ENCODE data around the gene UMAD1. TPM values are rescaled to one million over a fixed set of nuclear protein-coding genes. Genes with fewer than 3 reads are reported as not detected.
"Not testable (repeated sequence)": the region's sequence is repeated elsewhere in the genome, so short reads cannot be mapped to it uniquely, and the experiment has no call there.

Gene UMAD1
- total RNA-seq, 1 donor from 2014 or later: 6.9 TPM

DNA sequence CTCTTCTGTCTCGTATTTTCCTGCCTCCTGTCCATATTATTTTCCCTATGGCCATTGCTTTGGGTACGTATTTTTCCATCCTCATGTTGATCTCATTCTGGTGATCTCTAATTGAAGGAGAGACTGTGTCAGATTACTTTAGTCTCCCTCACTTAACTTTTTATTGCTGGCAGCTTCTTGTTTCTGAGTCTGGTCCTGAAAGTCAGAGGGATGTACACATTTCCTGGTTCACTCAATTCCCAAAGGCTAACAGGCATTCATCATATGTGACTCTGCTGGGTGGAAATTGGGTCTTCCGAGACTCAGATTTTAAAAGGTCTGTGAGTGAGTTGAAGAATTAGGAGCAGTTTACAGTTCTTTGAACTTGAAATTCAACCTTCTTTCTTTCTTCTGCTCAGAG is 10.9 kb downstream of the UMAD1 start:
- Histone ChIP-seq H3K4me1 (peaks cover 15% of the 10 kb centered on the region), H3K27me3 (no peaks in the 10 kb centered on the region), H3K36me3 (no peaks in the 10 kb centered on the region), H3K27ac (no peak overlapping the region), H3K9me3 (no peaks in the 10 kb centered on the region), H3K4me3 (no peak overlapping the region)
- DNase-seq (ENCODE audit: extremely low spot score in 2 of 2): no peak
- no peak for TF ChIP-seq POLR2AphosphoS5 (IDR thresholded peaks at IDR 0.05; ENCODE audit: insufficient read depth in 1 of 2, low read depth in 1 of 2)
- TF ChIP-seq, protein P1, sequence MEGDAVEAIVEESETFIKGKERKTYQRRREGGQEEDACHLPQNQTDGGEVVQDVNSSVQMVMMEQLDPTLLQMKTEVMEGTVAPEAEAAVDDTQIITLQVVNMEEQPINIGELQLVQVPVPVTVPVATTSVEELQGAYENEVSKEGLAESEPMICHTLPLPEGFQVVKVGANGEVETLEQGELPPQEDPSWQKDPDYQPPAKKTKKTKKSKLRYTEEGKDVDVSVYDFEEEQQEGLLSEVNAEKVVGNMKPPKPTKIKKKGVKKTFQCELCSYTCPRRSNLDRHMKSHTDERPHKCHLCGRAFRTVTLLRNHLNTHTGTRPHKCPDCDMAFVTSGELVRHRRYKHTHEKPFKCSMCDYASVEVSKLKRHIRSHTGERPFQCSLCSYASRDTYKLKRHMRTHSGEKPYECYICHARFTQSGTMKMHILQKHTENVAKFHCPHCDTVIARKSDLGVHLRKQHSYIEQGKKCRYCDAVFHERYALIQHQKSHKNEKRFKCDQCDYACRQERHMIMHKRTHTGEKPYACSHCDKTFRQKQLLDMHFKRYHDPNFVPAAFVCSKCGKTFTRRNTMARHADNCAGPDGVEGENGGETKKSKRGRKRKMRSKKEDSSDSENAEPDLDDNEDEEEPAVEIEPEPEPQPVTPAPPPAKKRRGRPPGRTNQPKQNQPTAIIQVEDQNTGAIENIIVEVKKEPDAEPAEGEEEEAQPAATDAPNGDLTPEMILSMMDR (IDR thresholded peaks at IDR 0.05): no peak
- no peak for TF ChIP-seq POLR2A (IDR thresholded peaks at IDR 0.05)
- intact Hi-C loops (cut with DNase I): no loop called here

- Histone ChIP-seq H3K4me3 (no peak overlapping the region), H3K9me3 (no peaks in the 10 kb centered on the region), H3K27ac (no peak overlapping the region), H3K27me3 (no peaks in the 10 kb centered on the region), H3K4me1 (peaks cover 15% of the 10 kb centered on the region), H3K36me3 (no peaks in the 10 kb centered on the region)
- DNase-seq (ENCODE audit: extremely low spot score in 2 of 2): no peak
- TF ChIP-seq POLR2AphosphoS5 (IDR thresholded peaks at IDR 0.05; ENCODE audit: insufficient read depth in 1 of 2, low read depth in 1 of 2) (no peak), POLR2A (IDR thresholded peaks at IDR 0.05) (no peak)
- TF ChIP-seq, protein P1 (IDR thresholded peaks at IDR 0.05): no peak
- intact Hi-C loops (cut with DNase I): no loop called here
These were observed 12.4 kb downstream of the UMAD1 start for GRCh38 chr7:7652798-7653540.

GRCh38 chr7:7653593-7654187 is 13.1 kb downstream of the UMAD1 start:
- no peaks in the 10 kb centered on the region for H3K9me3 ChIP-seq
- no peak overlapping the region for H3K4me3 ChIP-seq
- H3K27me3 ChIP-seq: no peaks in the 10 kb centered on the region
- H3K36me3 ChIP-seq: no peaks in the 10 kb centered on the region
- no peak for DNase-seq (ENCODE audit: extremely low spot score in 2 of 2)
- TF ChIP-seq POLR2AphosphoS5 (IDR thresholded peaks at IDR 0.05; ENCODE audit: insufficient read depth in 1 of 2, low read depth in 1 of 2) (no peak), POLR2A (IDR thresholded peaks at IDR 0.05) (no peak)
- TF ChIP-seq, protein P1 (IDR thresholded peaks at IDR 0.05): no peak
- no peak overlapping the region for H3K27ac ChIP-seq
- peaks cover 15% of the 10 kb centered on the region for H3K4me1 ChIP-seq
- intact Hi-C loops (cut with DNase I): no loop called here

DNA sequence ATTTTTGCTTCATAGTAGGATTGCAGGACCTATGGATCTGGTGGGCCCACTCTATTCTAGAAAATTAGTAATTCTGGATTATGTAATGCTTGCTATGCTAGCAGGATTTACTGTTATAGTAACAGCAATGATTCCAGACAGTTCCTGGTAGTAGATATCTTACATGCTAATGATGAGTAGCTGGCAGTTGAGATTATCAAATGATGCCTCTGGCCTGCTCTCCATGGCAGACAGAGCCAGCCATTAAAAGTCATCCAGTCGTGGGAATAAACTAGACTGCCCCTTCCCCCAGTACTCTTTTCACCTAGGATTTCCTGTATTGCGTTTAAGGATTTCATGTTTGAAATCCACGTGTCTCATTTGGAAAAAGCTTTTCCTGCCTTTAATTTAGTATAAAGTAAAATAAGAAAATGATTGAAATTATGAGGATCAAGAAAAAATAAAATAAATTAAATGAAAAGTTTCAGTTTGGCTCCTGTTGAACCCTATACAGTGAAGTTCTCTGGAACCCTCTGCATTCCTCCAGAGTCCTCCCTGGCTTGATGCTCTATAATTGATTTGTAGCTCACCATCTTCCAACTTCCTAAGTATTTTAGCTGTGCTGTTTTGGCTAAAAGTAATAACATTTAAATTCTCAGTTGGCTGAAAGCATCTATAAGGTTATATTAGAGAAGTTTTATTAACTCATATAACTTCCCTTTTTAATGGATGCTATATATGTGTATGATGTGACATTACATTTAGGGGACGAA is 14.6 kb downstream of the UMAD1 start:
- intact Hi-C loops (cut with DNase I): no loop called here

GRCh38 chr7:7656459-7656858 is 15.9 kb downstream of the UMAD1 start:
- H3K36me3 ChIP-seq; H3K27ac ChIP-seq; H3K9me3 ChIP-seq; DNase-seq (ENCODE audit: extremely low spot score in 2 of 2); H3K27me3 ChIP-seq; intact Hi-C loops (cut with DNase I); H3K4me3 ChIP-seq: not testable (repeated sequence)
- H3K4me1 ChIP-seq: peaks cover 15% of the 10 kb centered on the region

More for the DNA sequence above, 14.6 kb downstream of the UMAD1 start:
- Histone ChIP-seq H3K4me3 (no peak overlapping the region), H3K9me3 (no peaks in the 10 kb centered on the region), H3K27me3 (no peaks in the 10 kb centered on the region), H3K27ac (no peak overlapping the region), H3K4me1 (peaks cover 15% of the 10 kb centered on the region), H3K36me3 (no peaks in the 10 kb centered on the region)
- DNase-seq (ENCODE audit: extremely low spot score in 2 of 2): no peak
- TF ChIP-seq POLR2AphosphoS5 (IDR thresholded peaks at IDR 0.05; ENCODE audit: insufficient read depth in 1 of 2, low read depth in 1 of 2) (no peak), POLR2A (IDR thresholded peaks at IDR 0.05) (no peak)
- TF ChIP-seq, protein P1 (IDR thresholded peaks at IDR 0.05): no peak

All from vagina (tissue), 2 donors.